NT2/D1 (cell line): ENCODE measurements around the gene CACNA1E.

Experiments used
- SUZ12 ChIP-seq: IDR thresholded peaks from 2 replicates; pipeline ENCODE4 v1.6.1; 2011; ENCODE audit not compliant: insufficient read length, insufficient read depth; ENCODE audit errors: extremely low read depth
- YY1 ChIP-seq: IDR thresholded peaks from 2 replicates; pipeline ENCODE4 v1.6.1; 2011; ENCODE audit not compliant: insufficient read length, insufficient read depth
- ZNF274 ChIP-seq: IDR thresholded peaks from 2 replicates; pipeline ENCODE4 v1.6.1; 2011; ENCODE audit warnings: mild to moderate bottlenecking, low read depth, low read length

DNA sequence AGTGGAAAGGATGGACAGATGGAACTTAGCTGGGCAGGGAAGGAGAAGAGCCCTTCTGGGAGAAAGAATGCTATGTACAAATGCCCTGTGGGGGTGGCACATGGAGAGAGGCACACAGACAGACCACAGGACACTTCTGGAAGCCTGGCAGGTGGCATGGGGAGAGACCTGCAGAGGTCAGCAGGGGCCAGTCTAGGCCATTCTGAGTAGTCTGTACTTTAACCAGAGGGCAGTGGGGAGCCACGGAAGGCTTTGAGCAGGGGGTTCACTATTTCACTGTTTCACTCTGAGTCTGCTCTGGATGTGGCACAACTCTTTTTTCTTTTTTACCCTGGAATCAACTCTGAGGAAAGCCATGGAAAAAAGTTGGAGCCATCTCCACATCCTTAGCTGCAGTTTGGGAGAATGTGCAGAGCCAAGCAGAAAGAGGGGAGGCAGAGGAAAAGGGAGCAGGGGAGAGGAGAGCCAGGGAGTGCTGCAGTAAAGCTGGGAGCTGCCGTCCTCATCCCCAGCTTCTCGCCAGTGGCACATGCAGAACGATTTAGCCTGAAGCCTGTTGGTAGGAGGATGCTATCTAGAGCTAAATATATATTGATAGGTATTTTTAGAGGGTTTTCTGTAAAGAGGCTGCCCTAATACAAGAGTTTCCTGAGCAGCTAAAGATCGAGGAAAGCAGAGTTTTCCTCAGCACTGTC lies 34.0 kb downstream of the CACNA1E start:
- no peak for TF ChIP-seq YY1
- TF ChIP-seq ZNF274, result no peak
- TF ChIP-seq SUZ12, result no peak
